Adipose tissue (tissue), 3 donors: ENCODE data around the gene OLFML2B. TPM values are rescaled to one million over a fixed set of nuclear protein-coding genes. Genes with fewer than 3 reads are reported as not detected.
"Not testable (repeated sequence)": the region's sequence is repeated elsewhere in the genome, so short reads cannot be mapped to it uniquely, and the experiment has no call there.

Source experiments
- H3K27ac ChIP-seq: one replicate; pipeline ENCODE4 v1.5.1; 2013; ENCODE audit warnings: low read depth, low read length
- WGBS, 3 donors: extraction: QIAGEN DNeasy Blood & Tissue Kit; methylation state at CpG; one replicate each; pipeline ENCODE4 v1.1.7; 2013; 5-methylcytosine and 5-hydroxymethylcytosine counted together
- polyA plus RNA-seq, 3 donors: library from polyadenylated mRNA; stranded (reverse); fragments of 200-250 nt; gene quantifications; one replicate each; pipeline ENCODE4 v1.2.3, GENCODE V29; 2013
- donor health status: healthy with polysubstance abuse.
- donor health status: Bipolar disorder and iron deficiency.
- donor health status: healthy.

The OLFML2B gene
- polyA plus RNA-seq, 3 donors: 1.6 to 11.5 (median 6.6) TPM

DNA sequence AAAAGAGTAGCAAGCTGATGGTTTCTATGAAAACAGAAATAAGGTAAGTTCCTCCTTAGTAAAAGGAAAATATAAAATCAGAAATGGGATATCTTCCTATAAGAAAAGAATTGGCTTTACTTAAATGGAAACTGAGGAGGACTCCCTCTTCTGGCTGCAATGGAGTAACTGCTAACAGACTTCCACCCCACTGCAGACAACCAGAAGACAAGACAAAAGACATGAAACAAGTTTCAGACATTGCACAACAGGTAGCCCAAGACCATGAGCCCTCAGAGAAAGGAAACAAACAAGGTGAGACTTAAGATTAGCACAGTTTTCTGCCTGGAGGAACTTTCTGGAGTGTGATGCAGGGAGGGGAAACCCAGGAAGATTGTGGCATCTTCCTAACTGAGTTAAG lies 17.0 kb upstream of the OLFML2B start:
- no peak overlapping the region for H3K27ac ChIP-seq

DNA sequence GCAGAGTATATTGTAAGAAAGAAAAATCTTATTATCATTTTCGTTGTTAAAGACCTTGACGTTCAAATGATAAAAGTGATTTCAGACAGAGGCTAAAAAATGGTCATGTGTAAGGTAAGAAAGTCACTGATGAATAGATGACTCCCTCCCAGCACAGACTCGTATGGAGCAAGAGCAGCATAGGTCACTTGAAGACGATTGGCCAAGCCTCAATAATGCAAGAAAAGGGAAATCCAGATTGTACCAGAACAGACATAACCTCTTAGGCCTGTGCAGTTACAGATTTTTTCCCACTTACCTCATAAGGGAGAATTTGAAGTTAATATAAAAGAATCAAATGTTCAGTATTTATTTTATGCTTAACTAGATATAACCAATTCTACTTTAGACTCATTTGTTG lies 16.3 kb upstream of the OLFML2B start:
- WGBS, 3 donors: 53 to 67% (median 59%) methylated on average over 4 of the region's 4 CpGs
- H3K27ac ChIP-seq: no peak overlapping the region

DNA sequence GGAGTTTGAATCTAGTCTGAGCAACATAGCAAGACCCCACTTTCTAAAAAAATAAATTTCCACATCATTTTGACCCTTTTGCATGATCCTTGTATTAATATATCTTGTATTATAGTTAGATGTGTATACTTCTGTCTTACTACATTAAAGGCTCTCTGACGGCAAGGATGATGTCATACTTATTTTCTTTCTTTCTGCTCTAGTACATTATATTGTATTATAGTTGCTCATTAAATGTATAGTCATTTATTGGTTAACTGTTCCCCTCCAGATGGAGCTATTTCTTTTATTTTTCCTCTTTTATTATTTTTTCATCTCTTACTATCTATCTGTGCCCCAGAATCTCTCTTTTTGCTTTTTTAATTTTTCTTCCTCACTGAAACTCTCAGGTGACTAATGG lies 15.0 kb upstream of the OLFML2B start:
- H3K27ac ChIP-seq: no peak overlapping the region
- 76 to 93% (median 82%) methylated on average over 1 of the region's 1 CpG for WGBS, 3 donors

DNA sequence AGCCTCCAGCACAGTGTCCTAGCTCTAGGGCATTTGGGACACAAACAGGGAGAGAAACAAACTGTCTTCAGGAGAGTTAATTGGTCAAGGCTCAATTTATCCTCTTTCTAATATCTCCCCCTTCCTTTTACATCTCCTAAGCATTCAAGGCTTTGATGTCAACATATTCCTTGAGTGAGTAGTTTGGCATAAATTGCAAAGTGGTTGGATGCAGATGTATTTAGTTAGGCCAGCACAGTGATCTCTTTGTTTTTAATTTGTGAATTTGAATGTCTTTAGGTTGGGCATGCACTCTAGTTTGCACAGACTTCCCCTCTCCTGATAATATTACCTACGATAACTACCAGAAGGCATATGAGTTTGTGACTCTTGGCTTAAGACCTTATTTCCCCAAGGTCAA lies 12.5 kb upstream of the OLFML2B start:
- 37 to 92% (median 90%) methylated on average over 1 of the region's 1 CpG for WGBS, 3 donors

DNA sequence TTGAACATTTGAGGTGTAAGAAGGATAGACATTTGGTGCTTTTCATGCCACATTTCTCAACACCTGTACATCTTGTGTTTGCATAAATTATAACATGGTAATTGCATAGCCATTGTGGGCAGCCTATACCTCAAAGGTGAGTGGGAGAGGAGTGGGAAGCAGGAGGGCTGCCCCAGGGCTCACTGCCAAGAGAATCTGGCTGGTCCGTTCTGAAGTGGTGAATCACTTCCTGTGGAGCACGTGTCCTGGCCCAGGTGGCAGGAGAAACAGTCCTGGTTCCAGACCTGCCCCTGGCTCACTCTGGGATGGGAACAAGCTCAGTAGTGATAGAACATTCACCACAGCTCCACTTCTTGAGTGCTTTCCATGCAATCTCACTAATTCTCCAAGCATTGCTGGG lies 11.6 kb upstream of the OLFML2B start:
- 14 to 21% (median 14%) methylated on average over 2 of the region's 2 CpGs for WGBS, 3 donors
- H3K27ac ChIP-seq: no peak overlapping the region

More for the DNA sequence above, 12.5 kb upstream of the OLFML2B start:
- H3K27ac ChIP-seq: no peak overlapping the region

DNA sequence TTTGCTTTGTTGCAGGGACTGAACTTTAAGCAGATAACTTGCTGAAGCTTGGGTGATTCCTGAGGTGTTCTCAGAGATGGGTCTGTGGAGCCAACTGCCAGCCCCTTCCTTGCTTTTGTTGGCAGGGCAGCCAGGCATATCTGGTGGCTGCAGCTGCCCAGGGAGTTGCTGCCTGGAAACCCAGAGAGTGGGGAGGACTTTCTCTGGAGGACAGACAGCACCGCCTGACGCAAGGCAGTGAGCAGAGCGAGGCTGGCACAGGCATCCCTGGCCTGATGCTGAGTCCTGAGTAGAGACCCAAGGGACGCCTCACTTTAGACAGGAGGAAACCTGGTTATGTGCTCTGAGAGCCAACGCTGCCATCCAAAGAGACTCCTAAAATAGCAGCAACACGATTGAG lies 9.8 kb upstream of the OLFML2B start:
- H3K27ac ChIP-seq: no peak overlapping the region
- 62 to 68% (median 67%) methylated on average over 6 of the region's 6 CpGs for WGBS, 3 donors

DNA sequence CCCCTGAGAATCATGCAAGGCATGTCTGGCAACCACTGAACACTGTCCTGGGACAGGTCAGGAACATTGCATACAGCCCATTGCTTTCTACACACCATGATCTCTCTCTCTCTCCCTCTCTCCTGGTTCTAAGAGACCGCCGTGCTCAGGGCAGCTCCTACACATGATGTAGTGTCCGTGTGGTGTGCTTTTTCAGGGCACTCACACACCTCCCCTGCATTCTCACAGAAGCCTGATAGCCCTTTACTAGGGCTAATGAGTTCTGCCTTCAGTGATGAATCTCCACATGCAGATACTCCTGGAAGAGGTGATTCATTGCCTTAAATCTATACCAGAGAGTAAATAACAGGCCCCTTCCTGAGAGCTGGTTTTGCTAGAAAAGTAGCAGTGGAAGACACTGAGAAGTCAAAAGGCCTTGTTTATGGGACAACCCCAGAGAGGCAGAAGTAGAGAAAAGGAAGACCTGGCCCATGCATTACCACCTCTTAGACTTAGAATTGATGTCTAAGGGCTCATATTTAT lies 7.2 kb upstream of the OLFML2B start:
- 86 to 96% (median 89%) methylated on average over 3 of the region's 3 CpGs for WGBS, 3 donors
- no peak overlapping the region for H3K27ac ChIP-seq

DNA sequence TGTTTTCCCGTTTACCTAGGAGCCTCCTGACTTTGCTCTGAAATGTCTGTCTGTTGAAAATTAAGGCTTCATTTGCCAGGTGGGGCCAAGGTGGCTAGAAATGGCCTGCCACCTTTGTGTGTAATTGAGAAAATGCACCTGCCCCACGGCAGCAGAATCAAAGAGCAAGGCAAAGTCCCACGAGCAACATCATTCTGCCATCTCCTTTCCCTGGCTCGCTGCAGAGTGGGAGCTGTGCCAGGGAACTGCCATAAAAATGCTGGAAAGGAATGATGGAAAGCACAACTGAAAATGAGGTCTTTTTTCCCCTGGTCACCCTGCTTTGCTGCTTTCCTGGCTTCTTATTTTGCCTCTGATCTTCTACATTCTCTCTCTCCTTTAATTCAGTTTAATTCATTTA lies 5.5 kb upstream of the OLFML2B start:
- no peak overlapping the region for H3K27ac ChIP-seq
- WGBS, 3 donors: 25 to 42% (median 33%) methylated on average over 4 of the region's 4 CpGs

DNA sequence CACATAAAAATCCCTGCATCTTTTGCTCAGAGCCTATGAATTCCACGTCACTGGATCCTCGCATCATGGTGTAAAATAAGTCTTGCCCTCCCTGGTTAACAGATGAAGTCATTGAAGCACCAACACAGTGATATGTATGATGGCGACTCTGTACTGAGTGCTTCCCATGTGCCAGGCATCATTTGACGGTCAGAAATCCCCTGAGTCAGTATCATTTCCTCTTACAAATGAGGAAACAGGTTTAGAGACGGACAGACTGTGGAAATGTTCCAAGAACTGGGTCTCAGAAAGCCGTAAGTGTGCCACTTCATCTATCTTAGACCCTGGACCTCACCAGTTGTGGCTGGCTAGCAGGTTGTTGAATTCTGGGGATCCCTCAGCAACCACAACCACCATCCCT lies 5.1 kb upstream of the OLFML2B start:
- no peak overlapping the region for H3K27ac ChIP-seq
- WGBS, 3 donors: 52 to 64% (median 55%) methylated on average over 6 of the region's 6 CpGs

DNA sequence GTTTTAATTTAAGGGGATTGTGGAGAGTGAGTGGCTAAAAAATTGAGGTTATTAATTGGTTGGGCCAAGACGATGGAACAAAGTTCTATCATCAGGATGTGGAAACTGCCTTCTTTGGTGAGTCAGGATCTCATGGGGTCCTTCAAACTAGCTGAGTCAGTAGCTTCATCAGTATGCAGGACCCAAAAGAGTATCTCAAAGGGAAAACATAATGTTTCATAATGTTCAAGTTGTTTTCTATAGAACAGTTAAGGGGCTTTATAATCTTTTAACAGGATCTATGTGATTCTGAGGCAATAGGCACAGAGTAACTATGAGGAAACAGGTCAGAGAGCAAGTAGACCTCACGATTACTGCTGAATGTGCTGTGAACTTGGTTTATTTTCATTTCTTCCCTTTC lies 3.2 kb upstream of the OLFML2B start:
- no peak overlapping the region for H3K27ac ChIP-seq
- WGBS, 3 donors: 63 to 74% (median 69%) methylated on average over 2 of the region's 2 CpGs

DNA sequence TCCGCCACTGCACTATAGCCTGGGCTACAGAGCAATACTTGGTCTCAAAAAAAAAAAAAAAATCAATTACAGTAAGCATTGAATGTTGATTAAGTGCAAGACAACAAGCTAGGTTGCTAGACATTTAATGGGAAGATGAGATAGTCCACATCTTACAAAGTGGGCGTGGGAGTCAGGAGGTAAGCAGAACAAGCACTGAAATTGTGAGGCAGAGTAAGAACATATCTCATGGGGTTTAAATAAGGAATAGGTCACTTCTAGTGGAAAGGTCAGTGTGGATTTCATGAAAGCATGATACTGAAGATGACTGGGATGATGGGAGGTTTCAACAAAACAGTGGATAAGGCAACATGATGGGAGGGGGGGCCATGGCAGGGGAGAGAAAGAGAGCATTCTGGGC lies 1.9 kb upstream of the OLFML2B start:
- WGBS, 3 donors: 92 to 97% (median 95%) methylated on average over 2 of the region's 2 CpGs

DNA sequence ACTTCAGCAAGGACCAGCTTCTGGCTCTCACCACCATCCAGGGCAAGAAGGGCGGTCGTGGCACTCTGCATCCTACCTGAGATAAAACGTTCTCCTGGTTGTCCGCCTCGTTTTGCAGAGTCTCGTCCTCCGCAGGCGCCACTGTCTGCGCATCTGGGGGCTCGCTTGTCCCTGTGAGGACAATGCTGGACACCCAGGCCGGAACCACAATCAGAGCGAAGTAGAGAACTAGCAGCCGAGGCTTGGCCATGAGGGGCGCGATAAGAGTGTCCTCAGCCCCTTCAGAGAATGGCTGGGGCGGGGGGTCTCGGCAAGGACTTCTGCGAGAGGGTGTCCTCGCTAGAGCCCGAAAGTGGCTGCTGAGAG lies 505 bp downstream of the OLFML2B start:
- WGBS, 3 donors: 25 to 37% (median 30%) methylated on average over 20 of the region's 20 CpGs

More for the DNA sequence above, 1.9 kb upstream of the OLFML2B start:
- no peak overlapping the region for H3K27ac ChIP-seq

DNA sequence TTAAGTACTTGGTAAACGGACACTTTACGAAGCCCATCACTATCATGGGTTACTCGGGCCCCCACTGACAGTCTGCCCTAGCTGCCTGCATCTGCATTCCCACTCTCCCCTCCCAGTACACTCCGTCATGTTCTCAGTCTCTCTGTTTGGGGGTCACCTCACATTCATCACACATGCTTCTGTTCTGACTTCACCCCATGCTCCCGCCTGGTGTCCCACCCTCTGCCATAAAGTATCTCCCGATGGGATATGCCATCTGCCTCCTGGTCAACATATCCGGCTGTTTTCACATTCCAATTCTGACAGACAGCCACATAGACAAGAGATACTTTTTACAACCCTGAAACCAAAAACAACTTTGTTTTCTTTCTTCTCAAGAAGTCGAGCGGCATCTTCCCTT lies 1.0 kb downstream of the OLFML2B start:
- 66 to 83% (median 80%) methylated on average over 9 of the region's 9 CpGs for WGBS, 3 donors
- H3K27ac ChIP-seq: no peak overlapping the region

More for the DNA sequence above, 505 bp downstream of the OLFML2B start:
- H3K27ac ChIP-seq: no peak overlapping the region

DNA sequence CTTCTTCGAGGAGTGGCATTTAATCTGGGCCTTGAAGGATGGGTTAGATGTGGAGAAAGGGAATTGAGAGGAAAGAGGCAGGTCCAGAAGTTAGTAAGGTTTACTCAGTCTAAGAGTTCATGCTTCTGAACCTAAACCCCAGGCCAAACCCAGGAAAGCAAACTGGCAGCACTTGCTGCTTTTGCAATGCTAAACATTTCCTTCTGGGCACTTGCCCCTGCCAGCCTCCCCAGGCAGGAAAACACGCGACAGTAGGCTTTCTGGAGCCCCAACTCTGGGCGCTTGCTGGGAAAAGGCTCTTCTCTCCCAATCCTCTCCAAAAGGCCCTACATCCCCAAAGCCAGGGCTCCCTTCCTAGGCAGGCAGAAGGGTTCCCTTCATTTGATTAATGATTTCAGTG lies 2.5 kb downstream of the OLFML2B start:
- WGBS, 3 donors: 55 to 89% (median 80%) methylated on average over 4 of the region's 4 CpGs
- no peak overlapping the region for H3K27ac ChIP-seq

DNA sequence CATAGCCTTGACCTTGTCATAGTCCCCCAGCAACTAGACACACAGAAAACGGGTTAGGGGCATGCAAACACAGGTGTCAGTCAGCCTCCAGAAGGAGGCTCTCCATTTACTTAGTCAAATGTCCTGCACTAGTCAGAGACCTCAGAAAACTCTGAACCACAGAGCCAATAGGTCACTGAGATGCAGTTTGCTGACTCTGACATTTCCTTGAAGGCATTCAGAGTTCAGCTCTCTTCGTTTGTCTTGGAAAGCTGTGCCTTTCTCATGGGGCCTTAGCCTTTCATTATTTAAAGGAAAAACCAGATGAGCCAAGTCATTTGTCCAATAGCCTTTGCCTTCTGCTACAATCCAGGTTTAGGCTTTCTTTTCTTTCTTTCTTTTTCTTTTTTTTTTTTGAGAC lies 3.5 kb downstream of the OLFML2B start:
- 35 to 56% (median 44%) methylated on average over 2 of the region's 2 CpGs for WGBS, 3 donors
- no peak overlapping the region for H3K27ac ChIP-seq

DNA sequence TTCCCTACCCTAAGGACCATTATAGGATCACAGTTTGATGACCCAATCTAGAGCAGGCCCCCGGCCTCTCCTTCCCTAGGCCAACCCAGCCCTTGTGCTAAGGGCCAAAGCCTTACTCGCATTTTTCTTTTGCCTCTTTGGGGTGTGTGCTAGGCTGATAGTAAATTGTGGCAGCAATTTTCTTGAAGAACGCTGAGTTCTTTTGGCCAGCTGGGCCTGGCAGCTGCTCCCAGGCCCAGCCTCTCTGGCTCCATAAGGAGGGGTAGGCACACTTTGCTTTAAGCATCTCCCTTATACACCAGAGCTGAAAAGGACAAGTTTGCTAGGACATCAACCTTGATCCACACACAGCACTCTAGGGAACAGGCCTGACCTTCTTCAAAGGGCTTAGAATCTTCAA lies 4.2 kb downstream of the OLFML2B start:
- no peak overlapping the region for H3K27ac ChIP-seq
- WGBS, 3 donors: 73 to 82% (median 78%) methylated on average over 3 of the region's 3 CpGs

DNA sequence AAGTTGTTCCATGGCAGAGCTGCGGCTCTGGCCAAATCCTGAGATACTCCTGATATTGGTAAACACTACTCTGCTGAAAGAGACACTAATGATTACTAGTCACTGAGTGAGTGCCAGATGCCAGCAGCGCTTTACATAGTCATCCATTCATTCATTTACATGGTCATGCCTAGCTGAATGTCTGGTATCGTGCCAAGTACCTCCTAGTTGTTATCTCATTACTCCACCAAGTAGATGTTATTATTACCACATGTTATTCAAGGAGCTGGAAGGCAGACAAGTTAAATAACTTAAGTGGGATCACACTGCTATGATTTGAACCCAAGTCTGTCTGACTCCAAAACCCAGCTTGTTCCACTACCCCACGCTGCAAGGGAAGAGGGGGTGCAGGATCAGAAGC lies 4.7 kb downstream of the OLFML2B start:
- 60 to 84% (median 62%) methylated on average over 4 of the region's 4 CpGs for WGBS, 3 donors

DNA sequence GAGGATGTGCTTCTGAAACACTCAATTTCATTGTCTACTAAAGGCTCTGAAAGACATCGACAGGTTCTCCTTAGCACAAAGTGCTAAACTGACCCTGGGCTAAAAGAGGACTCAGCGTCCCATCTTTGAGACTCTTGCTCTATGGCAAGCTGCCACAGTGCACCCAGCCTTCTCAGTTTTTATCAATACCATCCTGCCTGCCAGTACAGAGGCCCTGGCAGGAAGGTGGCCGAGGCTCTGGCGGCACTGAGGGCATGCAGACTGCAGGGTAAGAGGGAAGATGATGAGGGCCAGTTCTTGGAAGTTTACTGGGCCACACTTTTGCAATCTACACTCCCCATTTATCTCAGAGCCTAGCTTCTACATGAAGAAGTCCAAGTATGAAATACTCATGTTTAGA lies 5.3 kb downstream of the OLFML2B start:
- no peak overlapping the region for H3K27ac ChIP-seq
- 77 to 92% (median 90%) methylated on average over 4 of the region's 4 CpGs for WGBS, 3 donors

More for the DNA sequence above, 4.7 kb downstream of the OLFML2B start:
- H3K27ac ChIP-seq: no peak overlapping the region

DNA sequence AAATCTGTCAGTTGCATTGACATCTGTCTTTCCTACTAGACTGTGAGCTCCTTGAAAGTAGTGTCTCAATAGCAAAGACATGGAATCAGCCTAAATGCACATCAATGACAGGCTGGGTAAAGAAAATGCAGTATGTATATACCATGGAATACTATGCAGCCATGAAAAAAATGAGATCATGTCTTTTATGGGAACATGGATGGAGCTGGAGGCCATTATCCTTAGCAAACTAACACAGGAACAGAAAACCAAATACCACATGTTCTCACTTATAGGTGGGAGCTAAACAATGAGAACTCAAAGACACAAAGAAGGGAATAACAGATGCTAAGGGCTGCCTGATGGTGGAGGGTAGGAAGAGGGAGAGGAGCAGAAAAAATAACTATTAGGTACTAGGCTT lies 5.9 kb downstream of the OLFML2B start:
- not testable (repeated sequence) for H3K27ac ChIP-seq

DNA sequence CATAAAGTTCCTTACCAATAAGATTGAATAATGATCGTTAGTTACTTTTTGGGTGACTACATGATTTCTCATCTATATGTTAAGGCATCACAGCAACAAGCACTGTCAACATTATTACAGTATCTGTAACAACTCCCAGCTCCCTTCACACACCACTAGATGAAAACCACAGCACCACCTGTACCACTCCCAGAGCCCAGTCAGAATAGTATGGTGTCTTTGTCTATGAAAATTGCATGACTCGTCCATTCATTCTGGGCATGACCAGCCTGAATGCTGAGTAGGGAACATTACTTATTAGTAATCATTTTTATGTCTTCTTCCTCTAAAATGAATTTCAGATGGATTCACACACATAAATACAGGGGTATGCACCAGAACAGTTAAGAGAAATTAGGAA lies 7.0 kb downstream of the OLFML2B start:
- WGBS, 3 donors: 74 to 87% (median 76%) methylated on average over 2 of the region's 2 CpGs
- no peak overlapping the region for H3K27ac ChIP-seq

DNA sequence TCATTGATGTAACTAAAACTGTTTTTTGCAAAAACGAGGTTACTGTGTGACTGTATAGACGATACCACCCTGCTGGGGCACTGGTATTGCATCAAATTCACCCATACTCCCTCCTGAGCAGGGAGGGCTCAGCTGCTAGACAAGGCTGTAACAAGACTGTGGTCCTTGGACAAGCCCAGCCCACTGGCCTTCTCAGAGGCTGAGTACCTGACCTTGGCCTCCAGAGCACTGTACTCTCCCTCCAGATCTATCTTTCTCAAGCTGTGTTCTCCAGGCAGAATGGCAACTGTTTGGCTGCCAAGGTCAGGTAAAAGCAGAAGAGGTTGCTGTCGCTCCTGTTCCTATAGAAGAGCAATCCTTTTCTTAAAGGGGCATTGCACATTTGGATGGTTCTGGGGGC lies 8.5 kb downstream of the OLFML2B start:
- 56 to 80% (median 70%) methylated on average over 3 of the region's 3 CpGs for WGBS, 3 donors
- no peak overlapping the region for H3K27ac ChIP-seq
